GM21360 (cell line): ENCODE measurements around the gene PSMC3IP.

Experiments
- ATAC-seq: cut with Tn5 transposase; IDR thresholded peaks from one replicate; pipeline ENCODE4 v1.9.1; 2021; ENCODE audit warnings: mild to moderate bottlenecking, moderate library complexity; ENCODE audit not compliant: unreplicated experiment

PSMC3IP gene

GRCh38 chr17:42586514-42587230, 9.1 kb upstream of the PSMC3IP start:
- ATAC-seq, result no peak

GRCh38 chr17:42585353-42585752, 7.8 kb upstream of the PSMC3IP start:
- ATAC-seq, result no peak

GRCh38 chr17:42584880-42585279, 7.4 kb upstream of the PSMC3IP start:
- no peak for ATAC-seq

- ATAC-seq, result no peak
These were observed 4.3 kb upstream of the PSMC3IP start for GRCh38 chr17:42581744-42582270.

GRCh38 chr17:42579794-42580551, 2.4 kb upstream of the PSMC3IP start:
- no peak for ATAC-seq

- peak; percentile 45 for ATAC-seq
These were observed 847 bp upstream of the PSMC3IP start for GRCh38 chr17:42578282-42578869.

GRCh38 chr17:42577140-42577531, 393 bp downstream of the PSMC3IP start:
- no peak for ATAC-seq

GRCh38 chr17:42574463-42574862, 3.1 kb downstream of the PSMC3IP start:
- no peak for ATAC-seq

GRCh38 chr17:42573095-42573494, 4.4 kb downstream of the PSMC3IP start:
- ATAC-seq, result no peak

GRCh38 chr17:42571435-42572225, 5.9 kb downstream of the PSMC3IP start:
- no peak for ATAC-seq

GRCh38 chr17:42568341-42569111, 9.0 kb downstream of the PSMC3IP start:
- ATAC-seq, result no peak

- ATAC-seq, result peak; percentile 43
These were observed 10.5 kb downstream of the PSMC3IP start, which contains the start of gene MLX for GRCh38 chr17:42566883-42567573. TSS of gene MLX (plus strand) at chr17:42567100. CDS start at chr17:42567125, 25 bp downstream.

- ATAC-seq, result no peak
These were observed 11.2 kb downstream of the PSMC3IP start for GRCh38 chr17:42566215-42566882.

- ATAC-seq, result no peak
These were observed 11.9 kb downstream of the PSMC3IP start for GRCh38 chr17:42565523-42566214.

- ATAC-seq, result no peak
These were observed 12.6 kb downstream of the PSMC3IP start for GRCh38 chr17:42564815-42565522.

GRCh38 chr17:42563950-42564349, 13.6 kb downstream of the PSMC3IP start:
- no peak for ATAC-seq

- ATAC-seq, result no peak
These were observed 14.0 kb downstream of the PSMC3IP start for GRCh38 chr17:42563543-42563942.

GRCh38 chr17:42563143-42563509, 14.4 kb downstream of the PSMC3IP start:
- ATAC-seq, result no peak
